Omental fat pad (tissue), 4 donors: ENCODE data around the gene MTARC2. TPM values are rescaled to one million over a fixed set of nuclear protein-coding genes. Genes with fewer than 3 reads are reported as not detected.
A peak's percentile ranks its signal among the peaks of the same experiment; 100 is the strongest.

ENCODE experiments used
- ATAC-seq: fragments of 150-250 bp; one replicate; pipeline ENCODE4 v1.9.1; 2016; ENCODE audit warnings: mild to moderate bottlenecking, moderate library complexity; ENCODE audit not compliant: low FRiP score
- DNase-seq: peaks from one replicate; pipeline ENCODE4 v3.0.0-alpha.2; 2019; ENCODE audit warnings: low spot score
- total RNA-seq, 4 donors: library from RNA; depleted of rRNA; stranded (reverse); fragments of >200 nt; gene quantifications; one replicate each; pipeline ENCODE4 v1.1.0, GENCODE V29; 2016
- TF ChIP-seq, protein P1 (sequence below), 3 donors: fragments of 450-650 bp; IDR thresholded peaks; one replicate each; pipeline ENCODE4 v1.5.1; 2016 to 2017; ENCODE audit warnings: antibody characterized with exemption in 3 of 3, mild to moderate bottlenecking in 3 of 3, moderate library complexity in 2 of 3

The MTARC2 gene
- total RNA-seq, 4 donors from 2014 or later = 15.7 to 31.6 (median 26.7) TPM

DNA sequence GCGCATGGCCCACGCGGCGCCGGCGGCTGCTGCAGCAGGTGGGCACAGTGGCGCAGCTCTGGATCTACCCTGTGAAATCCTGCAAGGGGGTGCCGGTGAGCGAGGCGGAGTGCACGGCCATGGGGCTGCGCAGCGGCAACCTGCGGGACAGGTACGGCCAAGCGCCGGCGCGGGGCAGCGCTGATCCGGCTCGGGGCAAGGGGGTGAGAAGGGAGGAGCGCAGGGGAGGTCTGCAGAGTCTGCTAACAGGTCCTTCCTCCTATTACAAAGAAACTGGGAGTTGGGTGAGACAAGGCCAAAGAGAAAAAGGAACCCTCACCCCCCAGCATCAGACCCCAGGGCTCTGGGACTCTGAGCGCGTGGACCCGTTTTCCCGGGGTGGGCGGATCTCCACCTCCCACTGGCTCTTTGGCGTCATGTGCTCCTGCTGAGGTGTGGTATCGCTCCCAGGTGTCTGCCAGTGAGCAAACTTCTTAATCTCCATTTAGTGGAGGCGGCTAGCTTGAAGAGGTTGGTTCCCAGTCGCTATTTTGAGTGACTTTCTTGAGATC is 39.0 kb downstream of the MTARC2 start:
- DNase-seq (no peak), ATAC-seq (peak; percentile 4)
- TF ChIP-seq, protein P1, sequence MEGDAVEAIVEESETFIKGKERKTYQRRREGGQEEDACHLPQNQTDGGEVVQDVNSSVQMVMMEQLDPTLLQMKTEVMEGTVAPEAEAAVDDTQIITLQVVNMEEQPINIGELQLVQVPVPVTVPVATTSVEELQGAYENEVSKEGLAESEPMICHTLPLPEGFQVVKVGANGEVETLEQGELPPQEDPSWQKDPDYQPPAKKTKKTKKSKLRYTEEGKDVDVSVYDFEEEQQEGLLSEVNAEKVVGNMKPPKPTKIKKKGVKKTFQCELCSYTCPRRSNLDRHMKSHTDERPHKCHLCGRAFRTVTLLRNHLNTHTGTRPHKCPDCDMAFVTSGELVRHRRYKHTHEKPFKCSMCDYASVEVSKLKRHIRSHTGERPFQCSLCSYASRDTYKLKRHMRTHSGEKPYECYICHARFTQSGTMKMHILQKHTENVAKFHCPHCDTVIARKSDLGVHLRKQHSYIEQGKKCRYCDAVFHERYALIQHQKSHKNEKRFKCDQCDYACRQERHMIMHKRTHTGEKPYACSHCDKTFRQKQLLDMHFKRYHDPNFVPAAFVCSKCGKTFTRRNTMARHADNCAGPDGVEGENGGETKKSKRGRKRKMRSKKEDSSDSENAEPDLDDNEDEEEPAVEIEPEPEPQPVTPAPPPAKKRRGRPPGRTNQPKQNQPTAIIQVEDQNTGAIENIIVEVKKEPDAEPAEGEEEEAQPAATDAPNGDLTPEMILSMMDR (IDR thresholded peaks at IDR 0.05) = no peak

- TF ChIP-seq, protein P1 (IDR thresholded peaks at IDR 0.05) = no peak
- DNase-seq = no peak
- no peak for ATAC-seq
These were observed 40.8 kb downstream of the MTARC2 start for GRCh38 chr1:220788900-220789299.

GRCh38 chr1:220789532-220790147 is 41.5 kb downstream of the MTARC2 start:
- TF ChIP-seq, protein P1 (IDR thresholded peaks at IDR 0.05) = no peak
- no peak for ATAC-seq
- DNase-seq = no peak

DNA sequence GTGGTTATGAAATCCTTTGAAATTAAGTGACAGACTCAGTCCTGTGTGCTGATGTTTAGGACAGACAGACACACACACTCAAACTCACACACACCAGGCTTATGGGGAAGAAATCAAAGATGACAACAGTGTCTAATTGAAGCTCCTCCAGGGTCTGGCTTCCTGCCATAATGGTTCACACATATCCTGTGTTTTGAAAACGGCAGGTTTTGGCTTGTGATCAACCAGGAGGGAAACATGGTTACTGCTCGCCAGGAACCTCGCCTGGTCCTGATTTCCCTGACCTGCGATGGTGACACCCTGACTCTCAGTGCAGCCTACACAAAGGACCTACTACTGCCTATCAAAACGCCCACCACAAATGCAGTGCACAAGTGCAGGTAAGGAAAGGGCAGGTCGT is 43.2 kb downstream of the MTARC2 start:
- ATAC-seq (no peak), DNase-seq (no peak)
- TF ChIP-seq, protein P1 (IDR thresholded peaks at IDR 0.05) = no peak

GRCh38 chr1:220791956-220792355 is 43.8 kb downstream of the MTARC2 start:
- TF ChIP-seq, protein P1 (IDR thresholded peaks at IDR 0.05) = no peak
- DNase-seq (no peak), ATAC-seq (no peak)

GRCh38 chr1:220796530-220796929 is 48.4 kb downstream of the MTARC2 start:
- DNase-seq (no peak), ATAC-seq (no peak)
- TF ChIP-seq, protein P1 (IDR thresholded peaks at IDR 0.05) = no peak

- no peak for DNase-seq
- no peak for ATAC-seq
- TF ChIP-seq, protein P1 (IDR thresholded peaks at IDR 0.05) = no peak
These were observed 48.9 kb downstream of the MTARC2 start for GRCh38 chr1:220797044-220797443.
